Stimulated activated naive CD8-positive, alpha-beta T cell treated with anti-CD3 and anti-CD28 coated beads, Interleukin-15, amount 100 ng/mL, for 72 hours (primary cell): ENCODE measurements around the gene ZSCAN5B.
"Not testable (repeated sequence)": the region's sequence is repeated elsewhere in the genome, so short reads cannot be mapped to it uniquely, and the experiment has no call there.

Experiments used
- ATAC-seq: fragments of 150-1000 bp; cut with Tn5 transposase; 2 replicates; pipeline ENCODE4 v1.10.0; 2021; ENCODE audit warnings: mild to moderate bottlenecking, moderate library complexity
- DNase-seq, 2 donors: peaks; one replicate each; pipeline ENCODE4 v3.0.0; 2021 to 2022
- H3K27ac Mint-ChIP-seq, 2 donors: one replicate each; pipeline ENCODE4 v1.8.0; 2022; ENCODE audit warnings: mild to moderate bottlenecking in 2 of 2, mixed read lengths in 2 of 2, moderate library complexity in 2 of 2
- H3K27me3 Mint-ChIP-seq: one replicate; pipeline ENCODE4 v1.8.0; 2022; ENCODE audit warnings: mixed read lengths
- H3K4me1 Mint-ChIP-seq: one replicate; pipeline ENCODE4 v1.8.0; 2022; ENCODE audit warnings: mild to moderate bottlenecking, mixed read lengths
- H3K4me3 Mint-ChIP-seq, 2 donors: one replicate each; pipeline ENCODE4 v1.8.0; 2022; ENCODE audit warnings: mild to moderate bottlenecking in 2 of 2, mixed read lengths in 2 of 2, moderate library complexity in 1 of 2
- H3K9me3 Mint-ChIP-seq, 2 donors: one replicate each; pipeline ENCODE4 v1.8.0; 2022; ENCODE audit warnings: mixed read lengths in 2 of 2

Gene ZSCAN5B

DNA sequence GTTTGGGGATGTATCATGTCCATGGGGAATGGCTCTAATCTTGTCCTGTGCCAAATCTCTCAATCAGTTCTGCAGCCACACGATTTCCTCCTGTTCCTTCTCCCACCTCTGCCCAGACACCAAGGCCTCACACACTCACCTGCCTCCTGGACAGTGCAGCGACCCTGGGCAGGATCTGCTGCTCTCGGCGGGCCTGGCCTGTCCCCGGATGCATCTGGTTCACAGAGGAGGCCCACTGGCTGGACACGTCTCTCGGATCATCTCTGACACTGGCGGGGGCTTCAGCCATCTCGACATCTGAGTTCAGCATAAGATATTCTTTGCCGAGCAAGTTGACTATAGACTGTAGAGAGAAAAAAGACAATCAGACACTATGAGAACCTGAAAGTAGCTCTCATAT lies 5.9 kb downstream of the ZSCAN5B start:
- Mint-ChIP-seq H3K4me3 (no peak overlapping the region), H3K9me3 (no peaks in the 10 kb centered on the region), H3K27ac (no peak overlapping the region), H3K27me3 (no peaks in the 10 kb centered on the region), H3K4me1 (no peaks in the 10 kb centered on the region)
- ATAC-seq (no peak), DNase-seq (no peak)

DNA sequence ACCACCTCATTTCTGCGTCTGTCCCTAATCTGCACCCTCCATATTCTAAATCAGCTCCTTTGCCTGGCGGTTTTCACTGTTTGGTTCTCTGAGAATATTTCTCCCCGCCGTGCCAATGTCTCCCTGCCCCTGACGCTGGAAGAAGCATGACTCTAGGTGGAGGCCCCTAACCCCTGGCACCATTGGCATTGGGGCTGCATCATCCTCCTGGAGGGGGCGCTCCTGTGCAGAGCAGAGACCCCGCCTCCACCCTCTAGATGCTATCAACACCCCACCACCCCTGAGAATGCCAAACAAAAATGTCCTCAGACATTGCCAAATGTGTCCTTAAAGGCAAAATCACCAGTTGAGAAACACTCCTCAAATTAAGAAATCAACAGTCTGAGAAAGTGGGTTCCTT lies 6.5 kb downstream of the ZSCAN5B start:
- H3K4me3 Mint-ChIP-seq: no peak overlapping the region
- no peak overlapping the region for H3K27ac Mint-ChIP-seq
- no peaks in the 10 kb centered on the region for H3K4me1 Mint-ChIP-seq
- DNase-seq (no peak), ATAC-seq (no peak)
- H3K9me3 Mint-ChIP-seq: no peaks in the 10 kb centered on the region
- H3K27me3 Mint-ChIP-seq: no peaks in the 10 kb centered on the region

GRCh38 chr19:56189785-56190184 lies 7.8 kb downstream of the ZSCAN5B start:
- H3K9me3 Mint-ChIP-seq: no peaks in the 10 kb centered on the region
- peaks cover 12% of the 10 kb centered on the region for H3K27me3 Mint-ChIP-seq
- peaks cover 8% of the 10 kb centered on the region for H3K4me1 Mint-ChIP-seq
- DNase-seq (no peak), ATAC-seq (no peak)
- H3K4me3 Mint-ChIP-seq: no peak overlapping the region
- no peak overlapping the region for H3K27ac Mint-ChIP-seq

DNA sequence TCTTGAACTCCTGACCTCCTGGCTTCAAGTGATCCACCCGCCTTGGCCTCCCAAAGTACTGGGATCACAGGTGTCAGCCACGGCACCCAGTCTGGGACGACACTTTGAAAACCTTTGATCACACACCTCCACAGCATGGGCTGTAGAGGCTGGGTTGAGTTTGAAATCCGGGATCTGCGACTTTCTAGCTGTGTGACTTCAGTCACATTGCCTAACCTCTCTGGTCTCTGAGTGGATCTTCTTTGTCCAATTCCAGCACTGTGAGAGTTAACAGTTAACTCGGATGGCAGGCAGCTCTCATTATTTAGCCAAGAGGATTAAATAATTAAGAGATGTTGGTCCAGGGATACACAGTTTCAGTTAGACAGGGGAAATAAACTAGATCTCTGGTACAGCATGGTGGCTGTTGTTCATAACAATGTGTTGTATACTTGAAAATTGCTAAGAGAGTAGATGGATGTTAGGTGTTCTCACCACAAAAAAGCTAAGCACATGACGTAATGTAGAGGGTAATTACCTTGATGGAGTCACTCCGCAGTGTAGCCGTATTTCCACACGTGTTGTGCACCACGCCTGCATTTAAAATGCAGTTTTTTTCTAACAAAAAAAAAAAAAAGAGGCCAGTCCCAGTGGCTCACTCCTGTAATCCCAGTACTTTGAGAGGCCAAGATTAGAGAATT lies 19.9 kb downstream of the ZSCAN5B start:
- Mint-ChIP-seq H3K27ac (no peak overlapping the region), H3K4me1 (no peaks in the 10 kb centered on the region), H3K27me3 (peaks cover 5% of the 10 kb centered on the region), H3K9me3 (no peaks in the 10 kb centered on the region), H3K4me3 (no peak overlapping the region)
- no peak for DNase-seq
- ATAC-seq: no peak

GRCh38 chr19:56176881-56177280 lies 20.7 kb downstream of the ZSCAN5B start:
- no peak overlapping the region for H3K27ac Mint-ChIP-seq
- DNase-seq (no peak), ATAC-seq (no peak)
- no peaks in the 10 kb centered on the region for H3K9me3 Mint-ChIP-seq
- peaks cover 2% of the 10 kb centered on the region for H3K4me1 Mint-ChIP-seq
- no peak overlapping the region for H3K4me3 Mint-ChIP-seq
- H3K27me3 Mint-ChIP-seq: peaks cover 5% of the 10 kb centered on the region

DNA sequence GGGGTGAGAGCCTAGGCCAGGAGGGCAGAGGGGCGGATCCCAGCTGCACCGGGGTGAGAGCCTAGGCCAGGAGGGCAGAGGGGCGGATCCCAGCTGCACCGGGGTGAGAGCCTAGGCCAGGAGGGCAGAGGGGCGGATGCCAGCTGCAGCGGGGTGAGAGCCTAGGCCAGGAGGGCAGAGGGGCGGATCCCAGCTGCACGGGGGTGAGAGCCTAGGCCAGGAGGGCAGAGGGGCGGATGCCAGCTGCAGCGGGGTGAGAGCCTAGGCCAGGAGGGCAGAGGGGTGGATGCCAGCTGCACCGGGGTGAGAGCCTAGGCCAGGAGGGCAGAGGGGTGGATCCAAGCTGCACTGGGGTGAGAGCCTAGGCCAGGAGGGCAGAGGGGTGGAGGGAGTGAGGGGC lies 21.3 kb downstream of the ZSCAN5B start:
- DNase-seq, H3K4me3 Mint-ChIP-seq, ATAC-seq, H3K27ac Mint-ChIP-seq, H3K27me3 Mint-ChIP-seq, H3K4me1 Mint-ChIP-seq, H3K9me3 Mint-ChIP-seq: not testable (repeated sequence)

- not testable (repeated sequence) for ATAC-seq, H3K4me3 Mint-ChIP-seq
Observed at GRCh38 chr19:56175861-56176307, 21.7 kb downstream of the ZSCAN5B start, which contains the start of gene GALP. TSS of gene GALP (plus strand) at chr19:56176008. CDS start at chr19:56177109, 1,101 bp downstream.

GRCh38 chr19:56174550-56174949 lies 23.0 kb downstream of the ZSCAN5B start:
- Mint-ChIP-seq H3K27me3 (peaks cover 5% of the 10 kb centered on the region), H3K4me3 (no peak overlapping the region), H3K27ac (peak overlapping the region in 1 of 2 donors; percentile 34), H3K9me3 (no peaks in the 10 kb centered on the region), H3K4me1 (peaks cover 5% of the 10 kb centered on the region)
- ATAC-seq: no peak
- no peak for DNase-seq

More at GRCh38 chr19:56175861-56176307, 21.7 kb downstream of the ZSCAN5B start, which contains the start of gene GALP:
- H3K27ac Mint-ChIP-seq, DNase-seq, H3K9me3 Mint-ChIP-seq, H3K27me3 Mint-ChIP-seq, H3K4me1 Mint-ChIP-seq: not testable (repeated sequence)

DNA sequence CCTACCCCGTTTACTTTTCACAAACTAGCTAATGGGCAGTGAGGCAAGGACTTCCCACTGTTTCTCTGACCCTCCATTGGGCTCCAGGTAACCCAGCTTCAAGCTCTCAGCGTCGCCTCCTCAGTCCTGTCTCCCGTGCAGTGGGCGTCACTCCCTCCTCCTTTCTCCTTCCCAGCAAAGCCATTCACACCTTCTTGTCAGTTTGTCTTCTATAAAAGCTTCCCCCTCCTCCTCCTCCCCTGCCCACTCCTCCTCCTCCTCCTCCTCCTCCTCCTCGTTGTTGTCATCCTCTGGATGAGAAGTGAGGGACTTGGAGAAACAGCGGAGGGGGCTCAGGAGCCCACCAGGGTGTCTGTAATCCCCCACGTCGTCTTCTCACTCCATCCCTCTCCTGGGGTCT lies 23.5 kb downstream of the ZSCAN5B start:
- H3K9me3 Mint-ChIP-seq: no peaks in the 10 kb centered on the region
- no peak for DNase-seq
- no peak overlapping the region for H3K4me3 Mint-ChIP-seq
- no peak for ATAC-seq
- H3K27me3 Mint-ChIP-seq: peaks cover 5% of the 10 kb centered on the region
- H3K27ac Mint-ChIP-seq: peak overlapping the region in 1 of 2 donors; percentile 34
- H3K4me1 Mint-ChIP-seq: peaks cover 5% of the 10 kb centered on the region

DNA sequence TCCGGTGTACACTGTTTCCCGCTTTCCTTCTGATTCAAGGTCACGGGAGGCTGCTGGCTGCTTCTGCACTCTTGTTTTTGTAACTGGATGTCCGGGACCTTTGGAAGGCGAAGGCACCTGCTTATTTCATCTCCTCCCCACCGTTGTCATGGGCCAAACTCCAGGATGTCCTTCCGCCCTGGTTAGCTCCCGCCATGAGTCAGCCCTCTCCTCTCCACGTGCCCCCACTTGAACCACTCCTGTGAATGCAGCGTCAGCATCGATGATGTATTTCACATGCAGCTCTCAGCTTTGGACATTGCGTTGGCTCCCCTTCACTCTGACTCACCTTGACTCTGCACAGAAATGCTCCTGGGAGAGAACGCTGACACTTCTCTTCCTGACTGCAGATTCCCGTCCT lies 27.3 kb downstream of the ZSCAN5B start:
- no peak for ATAC-seq
- H3K27ac Mint-ChIP-seq: no peak overlapping the region
- DNase-seq: no peak
- no peaks in the 10 kb centered on the region for H3K9me3 Mint-ChIP-seq
- H3K4me1 Mint-ChIP-seq: peaks cover 5% of the 10 kb centered on the region
- H3K4me3 Mint-ChIP-seq: no peak overlapping the region
- H3K27me3 Mint-ChIP-seq: peaks cover 15% of the 10 kb centered on the region

GRCh38 chr19:56167064-56167578 lies 30.5 kb downstream of the ZSCAN5B start:
- peaks cover 15% of the 10 kb centered on the region for H3K4me1 Mint-ChIP-seq
- H3K9me3 Mint-ChIP-seq: no peaks in the 10 kb centered on the region
- DNase-seq: no peak
- no peak for ATAC-seq
- H3K27me3 Mint-ChIP-seq: peaks cover 15% of the 10 kb centered on the region
- H3K27ac Mint-ChIP-seq: no peak overlapping the region
- no peak overlapping the region for H3K4me3 Mint-ChIP-seq

GRCh38 chr19:56163097-56163496 lies 34.5 kb downstream of the ZSCAN5B start:
- Mint-ChIP-seq H3K9me3 (no peaks in the 10 kb centered on the region), H3K4me1 (peaks cover 13% of the 10 kb centered on the region), H3K27me3 (peaks cover 15% of the 10 kb centered on the region), H3K27ac (no peak overlapping the region), H3K4me3 (no peak overlapping the region)
- no peak for ATAC-seq
- no peak for DNase-seq

GRCh38 chr19:56162258-56162657 lies 35.3 kb downstream of the ZSCAN5B start:
- DNase-seq: peak in 1 of 2 donors; percentile 29
- H3K27ac Mint-ChIP-seq: peak overlapping the region; percentile 64 to 65
- peak; percentile 80 for ATAC-seq
- H3K4me3 Mint-ChIP-seq: no peak overlapping the region
- H3K27me3 Mint-ChIP-seq: peaks cover 13% of the 10 kb centered on the region
- peaks cover 13% of the 10 kb centered on the region for H3K4me1 Mint-ChIP-seq
- H3K9me3 Mint-ChIP-seq: no peaks in the 10 kb centered on the region

GRCh38 chr19:56161534-56161933 lies 36.0 kb downstream of the ZSCAN5B start:
- no peak overlapping the region for H3K27ac Mint-ChIP-seq
- no peaks in the 10 kb centered on the region for H3K9me3 Mint-ChIP-seq
- DNase-seq: no peak
- no peak for ATAC-seq
- H3K4me1 Mint-ChIP-seq: peaks cover 13% of the 10 kb centered on the region
- H3K4me3 Mint-ChIP-seq: no peak overlapping the region
- peaks cover 6% of the 10 kb centered on the region for H3K27me3 Mint-ChIP-seq

GRCh38 chr19:56159622-56160271 lies 37.8 kb downstream of the ZSCAN5B start:
- H3K4me1 Mint-ChIP-seq: peaks cover 13% of the 10 kb centered on the region
- no peaks in the 10 kb centered on the region for H3K9me3 Mint-ChIP-seq
- H3K4me3 Mint-ChIP-seq: no peak overlapping the region
- H3K27ac Mint-ChIP-seq: no peak overlapping the region
- ATAC-seq (no peak), DNase-seq (no peak)
- peaks cover 5% of the 10 kb centered on the region for H3K27me3 Mint-ChIP-seq

- peaks cover 2% of the 10 kb centered on the region for H3K27me3 Mint-ChIP-seq
Observed at GRCh38 chr19:56159009-56159559, 38.5 kb downstream of the ZSCAN5B start.

More at GRCh38 chr19:56159009-56159559, 38.5 kb downstream of the ZSCAN5B start:
- Mint-ChIP-seq H3K4me1 (peaks cover 10% of the 10 kb centered on the region), H3K4me3 (no peak overlapping the region), H3K27ac (peak overlapping the region in 1 of 2 donors; percentile 33), H3K9me3 (no peaks in the 10 kb centered on the region)
- DNase-seq: no peak
- ATAC-seq: no peak
